Measurements from ENCODE around the gene SPRED2.

Gene SPRED2

DNA sequence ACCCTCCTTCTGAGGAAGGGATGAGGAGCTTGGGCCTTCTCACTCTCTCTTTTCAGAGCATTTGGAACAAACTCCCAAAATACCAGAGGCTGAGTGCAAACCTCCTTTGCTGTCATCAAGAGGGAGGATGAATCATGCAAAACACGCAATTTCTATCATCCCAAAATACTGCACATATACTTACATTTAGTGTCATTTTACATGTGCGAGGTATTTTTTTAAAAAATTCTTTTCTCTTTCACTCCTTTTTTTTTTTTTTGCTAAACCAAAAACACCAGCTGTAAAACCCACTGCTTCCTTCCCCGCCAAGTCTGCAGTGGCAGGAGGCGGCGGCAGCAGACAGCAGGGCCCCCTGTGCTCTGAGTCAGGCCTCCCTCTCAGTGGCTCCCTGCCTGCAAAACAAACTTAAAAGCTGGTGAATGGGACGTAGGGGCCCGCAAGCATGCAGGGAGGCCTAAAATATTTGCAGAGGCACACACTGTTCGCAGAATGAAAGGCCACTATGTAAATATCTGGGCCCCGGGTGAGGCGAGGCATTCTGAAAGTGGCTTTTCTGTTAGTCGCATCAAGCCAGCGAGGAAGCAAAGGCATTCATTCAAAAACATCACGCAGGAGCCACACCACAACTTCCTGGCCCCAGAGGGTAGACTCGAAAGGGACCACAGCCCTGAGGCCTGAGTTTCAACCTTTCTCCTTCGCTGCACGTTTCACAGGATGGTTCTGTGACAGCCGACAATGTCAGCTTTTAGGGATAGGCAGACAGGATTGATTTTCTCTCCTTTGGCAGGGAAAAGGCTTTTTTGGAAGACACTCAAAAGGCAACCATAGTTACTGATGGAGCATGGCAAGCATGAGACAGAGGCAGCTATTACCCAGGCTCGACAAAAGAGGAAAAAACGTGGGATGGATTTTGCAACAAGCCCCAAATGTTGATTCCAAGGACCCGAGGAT, 131.4 kb downstream of the SPRED2 start:
- peak; percentile 81 for DNase-seq

DNA sequence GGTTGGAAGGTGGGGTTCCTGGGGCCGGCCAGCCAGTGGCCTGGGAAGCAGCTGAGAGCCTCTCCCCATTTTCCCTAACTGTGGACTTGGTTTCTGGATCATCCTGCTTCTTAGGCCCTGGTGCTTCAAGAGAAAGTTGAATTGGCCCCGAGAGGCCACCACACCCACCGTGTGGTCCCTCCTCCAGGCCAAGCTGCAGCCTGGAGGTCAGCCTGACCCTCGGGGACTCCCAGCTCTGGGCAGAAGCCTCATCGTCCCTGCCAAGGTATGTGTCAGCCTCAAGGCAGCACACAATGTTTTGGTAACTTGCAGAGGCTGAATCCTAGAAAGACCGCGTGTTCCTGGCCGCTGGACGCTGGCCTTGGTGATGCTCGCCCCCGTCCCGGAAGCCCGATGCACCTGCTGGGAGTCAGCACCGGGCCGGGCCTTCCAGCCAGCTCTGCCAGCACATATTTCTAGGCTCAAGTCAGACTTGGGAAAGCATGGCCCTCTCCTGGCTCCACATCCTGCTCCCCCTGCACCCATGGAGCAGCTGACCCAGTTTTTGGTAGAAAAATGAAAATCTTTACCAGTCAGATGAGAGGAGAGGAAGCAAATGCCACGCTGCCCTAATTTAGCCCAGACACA, 132.2 kb downstream of the SPRED2 start:
- peak; percentile 85 for DNase-seq

DNA sequence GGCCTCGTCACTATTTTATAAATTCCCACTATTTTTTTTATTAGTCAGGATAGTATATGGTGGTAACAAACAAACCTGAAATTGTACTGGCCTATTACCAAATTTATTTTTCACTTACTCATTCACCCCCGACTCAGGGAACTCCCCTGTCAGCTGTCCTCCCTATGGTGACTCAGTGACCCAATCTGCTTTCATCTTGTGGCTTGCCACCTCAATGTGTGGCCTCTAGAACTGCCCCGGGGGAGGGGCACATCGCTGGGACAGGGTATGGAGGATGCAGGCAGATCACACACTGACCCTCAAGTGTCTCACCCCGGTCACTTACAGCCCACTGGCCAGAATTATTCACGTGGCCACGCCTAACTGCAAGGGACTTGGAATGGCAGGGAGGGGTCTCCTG, 133.2 kb downstream of the SPRED2 start:
- no peak for DNase-seq

DNA sequence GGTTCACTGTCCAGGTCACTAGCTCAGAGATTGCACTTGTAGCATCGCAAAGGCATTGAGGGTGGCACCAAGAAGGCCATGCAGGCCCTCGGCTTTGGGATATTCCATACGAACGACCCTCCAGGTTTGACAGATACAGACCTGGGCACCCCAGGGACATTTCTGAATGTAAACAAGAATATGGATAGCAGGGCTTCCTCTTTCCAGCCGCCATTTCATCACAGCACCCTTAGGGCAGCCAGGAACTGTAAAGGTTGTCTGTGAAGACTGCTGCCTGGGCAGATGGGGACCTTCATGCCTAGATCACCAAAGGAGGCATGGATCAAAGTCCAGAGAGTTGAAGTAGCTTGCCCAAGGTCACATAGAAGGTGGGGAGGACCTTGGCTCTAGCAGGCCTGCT, 134.3 kb downstream of the SPRED2 start:
- DNase-seq: no peak

DNA sequence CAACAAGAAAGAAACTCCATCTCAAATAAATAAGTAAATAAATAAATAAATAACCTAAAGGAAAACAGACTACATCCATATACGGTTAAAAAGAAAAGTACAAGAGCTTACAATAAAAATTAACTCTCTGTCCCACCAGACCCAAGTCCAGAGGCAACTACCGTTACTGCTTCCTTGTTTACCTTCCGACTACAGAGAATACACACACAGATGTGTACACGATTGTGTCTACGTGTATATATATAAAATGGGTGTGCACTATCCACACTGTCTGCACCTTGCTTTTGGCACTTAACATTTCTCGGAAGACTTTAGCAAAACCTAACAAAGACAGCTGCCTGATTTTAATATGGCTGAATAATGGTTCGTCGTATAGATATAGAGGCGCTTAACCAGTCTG, 134.9 kb downstream of the SPRED2 start:
- no peak for DNase-seq

DNA sequence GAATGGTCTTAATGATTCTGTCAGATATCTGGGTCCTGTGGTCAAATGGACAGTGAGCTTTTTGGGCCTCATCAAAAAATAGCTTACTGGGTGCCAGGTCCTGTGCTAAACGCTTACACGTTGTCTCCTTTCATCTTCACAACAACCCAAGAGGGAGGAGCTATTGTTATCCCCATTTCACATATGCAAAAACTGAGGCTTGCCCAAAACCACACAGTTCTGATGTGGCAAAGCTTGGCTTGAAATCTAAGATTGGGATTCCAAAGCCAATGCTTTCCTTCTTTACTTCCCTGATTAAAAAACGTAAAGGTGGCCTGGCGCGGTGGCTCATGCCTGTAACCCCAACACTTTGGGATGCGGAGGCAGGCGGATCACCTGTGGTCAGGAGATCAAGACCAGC, 135.4 kb downstream of the SPRED2 start:
- DNase-seq: no peak

DNA sequence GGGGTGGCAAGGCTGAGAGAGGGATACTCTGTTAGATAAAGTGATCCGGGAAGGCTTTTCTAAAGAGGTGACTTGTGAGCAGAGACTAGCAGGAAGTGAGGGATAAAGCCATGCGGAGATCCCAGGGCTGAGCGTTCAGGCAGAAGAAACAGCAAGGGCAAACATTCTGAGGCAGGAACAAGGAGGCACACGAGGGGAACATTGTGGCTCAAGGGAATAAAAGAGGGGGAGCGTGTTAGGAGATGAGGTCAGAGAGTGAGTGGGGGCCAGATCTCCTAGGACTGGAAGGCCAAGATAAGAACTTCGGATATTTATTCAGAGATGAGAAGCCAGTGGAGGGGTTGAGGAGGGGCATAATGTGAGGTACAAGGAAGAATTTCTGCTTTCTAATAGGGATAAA, 137.7 kb downstream of the SPRED2 start:
- DNase-seq: no peak

DNA sequence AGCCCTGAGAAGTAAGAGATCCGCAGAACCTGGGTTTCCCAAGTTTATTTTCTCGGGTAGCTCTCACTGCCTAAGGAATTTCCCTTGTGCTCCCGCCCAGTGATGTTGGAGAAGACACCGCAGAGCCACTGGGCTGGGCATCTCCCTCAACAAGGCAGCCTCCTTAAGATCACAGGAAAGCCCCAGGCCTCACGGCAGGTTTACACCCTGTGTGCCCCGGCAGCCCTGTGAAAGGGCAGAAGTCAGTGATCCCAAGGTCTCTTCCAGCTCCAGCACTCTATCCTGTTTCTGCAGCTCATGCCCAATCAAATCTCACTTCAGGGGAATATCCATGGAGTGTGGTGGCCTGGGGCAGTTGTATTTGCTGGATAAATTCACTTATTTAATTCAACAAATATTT, 138.3 kb downstream of the SPRED2 start:
- DNase-seq: no peak

DNA sequence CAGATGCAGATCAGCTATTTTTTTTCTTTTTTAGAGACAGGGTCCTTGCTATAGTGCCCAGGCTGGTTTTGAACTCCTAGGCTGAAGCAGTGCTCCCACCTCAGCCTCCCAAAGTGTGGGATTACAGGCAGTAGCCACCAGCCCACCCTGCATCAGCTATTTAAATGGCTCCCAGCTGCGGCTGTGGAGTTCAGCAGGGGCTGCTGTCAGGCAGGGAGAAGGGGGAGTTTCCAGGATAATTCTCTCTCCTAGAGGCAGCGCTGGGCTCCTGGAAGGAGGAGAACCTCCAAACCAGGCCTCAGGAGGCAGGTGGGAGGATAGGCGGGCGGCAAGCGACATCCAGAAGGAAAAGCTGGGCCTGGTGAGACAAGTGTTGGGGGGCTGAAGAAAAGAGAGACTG, 139.0 kb downstream of the SPRED2 start:
- DNase-seq: no peak

DNA sequence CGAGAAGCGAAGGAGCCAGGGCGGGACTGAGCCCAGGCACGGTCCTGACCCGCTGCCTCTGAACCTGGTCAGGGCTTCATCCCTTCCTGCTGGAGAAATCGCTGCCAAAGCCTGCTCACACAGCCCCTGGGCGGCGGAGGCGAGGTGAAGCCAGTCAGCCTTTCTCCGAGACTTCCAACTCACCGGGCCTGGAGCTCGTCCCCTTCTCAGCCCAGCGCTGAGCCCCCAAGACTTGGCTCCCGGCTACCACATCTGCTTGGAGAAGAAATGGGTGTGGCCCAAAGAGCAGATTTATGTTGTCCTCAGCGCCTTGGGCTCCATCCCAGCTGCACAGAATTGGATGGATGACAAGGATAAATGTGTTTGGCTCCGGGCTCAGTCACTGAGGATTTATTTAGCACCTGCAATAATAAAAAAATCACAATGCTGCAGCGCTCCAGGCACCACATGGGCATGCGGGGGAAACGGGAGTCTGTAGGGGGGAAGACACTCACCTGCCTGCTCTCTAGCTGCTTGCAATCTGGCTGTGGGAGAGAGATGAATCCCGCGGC, 139.9 kb downstream of the SPRED2 start:
- peak; percentile 82 for DNase-seq

DNA sequence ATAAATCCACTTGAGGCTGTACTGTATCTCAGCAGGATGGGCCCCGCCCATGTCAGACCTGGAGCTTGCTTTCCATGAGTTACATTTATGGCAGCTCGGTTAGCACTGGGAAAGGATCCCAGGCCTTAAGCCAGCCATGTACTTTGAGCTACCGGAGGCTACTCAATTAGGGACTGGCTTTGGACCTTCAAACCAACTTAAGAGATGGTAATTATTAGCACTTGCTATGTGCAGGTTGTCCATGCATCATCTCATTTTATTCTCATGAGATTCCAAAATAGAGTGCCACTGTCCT, 140.3 kb downstream of the SPRED2 start:
- DNase-seq: no peak

DNA sequence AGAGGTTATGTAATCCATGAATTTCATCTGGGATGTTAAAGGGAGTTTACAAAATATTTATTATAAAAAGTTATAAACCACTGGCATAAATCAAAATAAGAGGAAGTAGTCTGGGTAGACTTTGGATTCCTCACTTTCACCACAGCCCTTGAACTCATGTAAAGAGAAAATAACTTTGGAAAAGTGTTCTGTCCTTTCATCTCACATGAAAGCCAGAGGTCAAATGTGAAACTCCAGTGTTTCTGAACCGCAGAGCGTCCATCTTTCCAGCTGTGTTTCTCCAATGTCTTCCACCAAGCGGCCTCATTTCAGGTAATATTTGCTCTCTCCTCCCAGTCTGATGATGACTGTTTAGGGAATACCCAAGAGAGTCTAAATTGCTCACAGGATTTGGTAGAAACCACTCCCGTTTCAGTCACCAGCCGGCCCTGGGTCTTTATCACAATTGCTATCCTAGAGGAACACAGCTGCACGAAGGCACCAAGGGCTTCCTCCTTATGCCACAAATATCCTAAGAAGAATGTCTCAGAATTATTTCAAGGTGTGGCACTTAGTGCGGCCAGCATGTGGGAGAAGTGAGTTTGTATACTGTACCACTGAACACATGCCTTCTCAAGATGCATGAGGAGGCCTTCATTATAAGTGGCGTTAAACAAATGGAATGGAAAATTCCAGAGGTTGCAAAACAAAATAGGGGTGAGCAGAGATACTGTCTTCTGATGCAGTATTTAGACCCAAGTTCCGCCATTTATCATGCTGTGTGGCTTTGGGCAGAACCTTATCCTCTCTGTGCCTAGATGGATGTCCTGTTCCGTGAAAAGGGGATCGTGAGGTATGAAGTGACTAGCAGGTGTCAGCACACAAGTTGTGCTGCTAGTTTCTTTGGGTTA, 140.9 kb downstream of the SPRED2 start:
- DNase-seq: no peak

DNA sequence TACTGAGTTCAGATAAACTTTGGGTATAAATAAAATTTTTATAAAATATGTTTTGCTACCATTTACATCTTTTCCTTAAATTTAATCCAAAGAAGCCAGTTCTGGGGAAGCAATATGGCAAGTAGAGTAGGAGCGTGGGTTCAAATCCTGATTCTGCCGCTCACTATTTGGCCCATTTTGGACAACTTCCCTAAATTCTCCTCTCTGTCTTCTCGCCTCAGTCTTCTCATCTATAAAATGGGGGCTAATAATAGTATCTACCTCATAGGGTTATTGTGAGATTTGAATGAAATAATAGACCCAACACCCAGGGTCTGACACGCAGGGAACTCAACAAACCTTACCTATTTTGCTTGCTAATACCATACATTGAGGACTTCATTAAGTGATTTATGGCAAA, 145.0 kb downstream of the SPRED2 start:
- no peak for DNase-seq

DNA sequence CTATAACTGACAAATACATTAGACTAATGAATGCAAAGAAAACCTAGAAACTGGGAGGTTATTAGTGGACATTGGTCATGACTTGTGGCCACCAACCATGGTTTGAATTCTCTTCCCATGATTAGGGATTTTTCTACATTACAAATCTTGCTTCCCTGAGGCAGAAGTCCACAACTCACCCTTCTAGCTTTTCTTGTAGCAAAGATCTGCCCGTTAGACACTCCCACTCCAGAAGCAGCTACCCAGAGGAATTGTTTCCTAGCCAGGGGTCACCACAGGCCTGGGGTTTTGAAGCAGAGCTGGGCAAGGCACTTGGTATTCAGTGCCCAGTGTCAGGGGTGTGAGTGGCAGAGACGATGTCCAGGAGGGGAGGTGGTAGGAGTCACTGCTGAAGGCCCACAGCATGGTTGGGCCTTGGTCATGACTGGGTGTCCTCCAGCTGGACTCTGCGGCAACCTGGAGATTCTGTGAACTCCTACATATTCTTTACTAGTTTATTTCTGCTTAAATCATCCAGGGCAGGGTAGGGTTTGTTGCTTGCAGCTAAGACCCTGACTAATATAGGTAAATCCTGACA, 149.8 kb downstream of the SPRED2 start:
- DNase-seq: no peak

DNA sequence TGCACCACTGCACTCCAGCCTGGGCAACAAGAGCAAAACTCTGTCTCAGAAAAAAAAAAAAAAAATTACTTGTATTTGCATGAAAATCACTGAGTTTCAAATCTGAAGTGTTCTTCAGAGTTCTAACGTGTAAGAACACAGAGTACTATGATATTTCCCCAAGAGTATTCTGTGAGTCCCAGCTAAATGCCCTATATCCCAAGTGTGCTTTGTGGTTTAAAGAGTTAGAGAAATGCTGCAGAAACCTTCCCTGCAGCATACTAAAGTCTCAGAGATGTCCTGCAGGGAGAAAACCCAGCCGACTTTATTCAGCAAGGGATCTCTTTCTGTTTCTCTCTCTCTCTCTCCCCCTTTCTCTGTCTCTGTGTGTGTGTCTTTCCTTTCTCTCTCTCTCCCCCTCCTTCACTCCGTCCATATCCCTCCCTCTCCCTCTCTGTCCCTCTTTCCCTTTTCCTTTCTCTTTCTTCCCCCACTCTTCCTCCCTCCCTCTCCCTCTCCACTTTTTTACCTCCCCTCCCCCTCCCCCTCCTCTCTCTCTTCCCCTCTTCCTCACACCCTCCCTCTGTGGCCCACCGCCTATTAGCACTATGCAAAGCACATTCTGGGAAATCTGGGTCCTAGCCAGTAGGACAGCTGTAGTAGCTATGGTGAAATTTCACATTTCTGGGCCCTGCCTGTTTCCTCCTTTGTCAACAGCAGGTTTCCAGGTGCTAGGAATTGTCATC, 150.6 kb downstream of the SPRED2 start:
- DNase-seq: peak; percentile 74

DNA sequence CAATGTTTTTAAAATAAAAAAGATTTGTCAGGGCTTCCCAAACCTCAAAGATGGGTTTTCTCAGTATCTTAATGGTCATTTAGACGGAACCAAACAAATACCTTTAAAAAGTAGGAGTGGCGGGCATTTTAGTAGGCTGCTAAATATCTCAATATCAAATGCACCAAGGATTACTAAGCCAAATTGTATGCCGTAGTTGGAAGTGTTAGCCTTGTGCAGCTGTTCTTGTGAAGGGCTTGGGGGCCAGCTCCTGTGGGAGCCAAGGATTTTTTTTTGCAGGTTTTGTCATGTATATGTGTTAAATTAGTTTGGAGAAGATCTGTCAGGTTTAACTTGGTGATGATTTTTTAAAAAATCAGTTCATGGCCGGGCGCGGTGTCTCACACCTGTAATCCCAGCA, 152.6 kb downstream of the SPRED2 start:
- no peak for DNase-seq

DNA sequence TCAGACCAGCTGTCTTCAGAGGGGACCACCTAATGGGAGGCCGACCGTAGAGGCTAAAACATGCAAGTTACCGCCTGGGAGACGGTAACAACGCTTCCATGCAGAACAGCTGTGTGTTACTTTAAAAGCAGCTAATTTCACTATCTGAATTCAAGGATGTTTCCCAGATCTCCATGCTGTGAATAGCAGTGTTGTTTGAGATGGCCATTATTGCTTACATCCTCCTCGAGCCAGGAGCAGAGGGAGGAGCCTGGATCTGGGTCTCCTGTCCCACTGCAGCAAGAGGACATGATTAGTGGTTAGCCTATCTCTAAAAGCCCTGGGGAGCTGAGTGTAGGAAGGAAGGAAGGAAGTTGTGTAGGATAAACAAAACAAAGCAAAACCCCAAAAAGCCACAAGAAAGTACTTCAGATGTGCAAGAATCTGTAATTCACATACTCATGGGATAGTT, 153.8 kb downstream of the SPRED2 start:
- peak; percentile 55 for DNase-seq

DNA sequence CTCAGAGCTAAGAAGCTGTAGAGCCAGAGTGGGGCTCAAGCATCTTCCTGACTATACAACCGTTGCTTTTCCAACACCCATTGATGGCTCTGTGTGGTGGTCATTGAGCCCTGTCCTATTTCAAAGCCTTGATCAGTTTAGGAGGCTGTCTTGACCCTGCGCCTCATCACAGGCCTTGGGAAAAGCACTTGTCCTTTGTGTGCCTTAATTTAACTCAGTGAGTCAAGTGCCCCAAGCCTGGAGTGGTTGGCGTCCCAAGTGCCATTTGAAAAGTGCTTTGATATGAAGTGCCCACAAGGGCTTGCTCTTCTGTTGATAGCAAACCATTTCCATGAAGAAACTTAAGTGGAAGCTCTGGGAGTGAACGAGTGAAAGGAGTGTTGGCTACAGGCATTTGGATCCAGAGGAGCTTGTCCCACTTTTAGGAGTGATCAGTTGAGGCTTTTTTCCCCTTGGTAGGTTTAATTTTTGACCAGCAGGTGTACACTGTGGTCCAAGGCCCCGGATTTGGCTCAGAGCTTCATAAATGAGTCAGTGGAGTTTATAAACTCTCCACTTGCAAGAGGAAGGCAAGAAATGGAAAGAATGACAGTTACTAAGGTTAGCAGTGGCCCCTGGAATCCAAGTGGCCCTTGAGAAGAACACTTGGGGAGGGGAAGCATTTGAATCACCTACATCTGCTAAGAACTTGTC, 154.5 kb downstream of the SPRED2 start:
- DNase-seq: no peak

DNA sequence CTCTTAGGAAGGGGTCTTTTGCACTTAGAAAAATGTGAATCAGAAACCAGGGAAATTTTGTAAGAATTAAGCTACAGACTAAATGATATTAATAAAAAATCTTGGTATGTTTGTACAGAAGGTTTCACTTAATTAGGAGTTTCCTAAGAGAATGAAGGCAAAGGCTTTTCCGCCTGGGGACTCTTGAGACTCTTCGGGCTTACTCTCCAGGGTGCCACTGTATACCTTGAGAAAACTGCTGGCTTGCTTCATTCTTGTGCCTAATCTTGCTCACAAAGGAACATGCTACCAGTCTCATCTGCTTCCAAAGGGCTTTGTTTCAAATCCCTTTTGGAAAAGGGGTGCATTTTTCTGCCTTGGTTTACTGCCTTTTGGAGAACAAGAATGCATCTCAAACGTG, 155.3 kb downstream of the SPRED2 start:
- DNase-seq: no peak

DNA sequence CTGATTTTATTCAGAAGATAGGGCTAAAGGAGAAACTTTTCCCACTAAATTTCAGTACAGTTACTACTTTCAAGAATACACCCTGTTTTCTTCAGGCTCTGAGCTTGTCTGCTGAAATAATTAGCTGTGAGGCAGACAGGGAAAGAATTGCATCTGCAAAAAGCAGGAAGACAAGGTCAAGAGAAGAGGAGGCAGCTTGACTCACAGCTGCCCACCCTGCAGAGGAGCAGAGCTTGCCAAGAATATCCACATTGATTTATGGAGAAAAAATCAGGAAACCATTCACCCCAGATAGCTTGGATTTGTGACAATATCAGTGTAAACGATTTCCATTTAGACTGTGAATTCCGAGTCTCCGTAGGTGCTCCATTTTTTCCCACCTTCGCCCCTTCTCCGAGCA, 155.8 kb downstream of the SPRED2 start:
- DNase-seq: no peak

DNA sequence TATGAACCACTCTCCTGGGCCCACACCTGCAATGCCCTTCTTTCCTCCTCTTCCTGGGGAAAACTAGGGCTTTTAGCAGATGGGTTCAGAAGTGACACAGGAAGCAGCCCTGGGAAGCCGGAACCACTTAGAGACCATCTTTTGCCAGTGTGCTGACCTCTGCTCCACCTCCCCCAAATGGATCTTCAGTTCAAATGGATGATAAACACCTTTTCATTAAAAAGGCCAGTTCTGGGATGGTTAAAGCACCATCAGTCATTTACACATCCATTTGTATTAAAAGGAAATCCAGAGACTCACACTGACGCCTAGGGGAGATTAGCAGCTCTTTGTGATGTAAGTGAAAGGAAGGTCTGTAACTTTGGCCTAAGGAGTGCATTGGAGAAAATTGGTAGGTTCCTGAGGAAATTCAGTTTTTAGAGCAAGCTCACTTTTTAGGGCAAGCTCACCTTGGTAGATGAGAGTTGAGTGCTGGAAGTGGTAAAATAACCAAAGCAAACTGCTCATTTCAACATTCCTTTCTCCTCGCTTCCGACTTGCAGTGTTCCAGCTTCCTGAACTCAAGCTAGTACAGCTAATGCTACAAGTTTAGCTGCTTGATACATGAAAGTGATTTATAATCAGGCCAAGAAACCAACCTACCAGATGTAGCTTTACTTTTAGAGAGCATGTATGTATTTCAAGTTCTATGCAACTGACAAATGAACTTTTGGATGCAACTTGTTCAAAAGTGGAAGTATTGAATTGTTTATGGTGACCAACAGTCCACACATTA, 157.1 kb downstream of the SPRED2 start:
- no peak for DNase-seq

Measured in left hindlimb (tissue), 1 donor.